Spleen (tissue), 11 donors: Measurements from ENCODE around the gene GOLGA3. TPM values are rescaled to one million over a fixed set of nuclear protein-coding genes. Genes with fewer than 3 reads are reported as not detected.
A peak's percentile ranks its signal among the peaks of the same experiment; 100 is the strongest.

Experiments used
- DNase-seq: peaks from one replicate; pipeline ENCODE4 v3.0.0-alpha.2; 2020
- H3K27ac ChIP-seq, 8 donors: fragments of 200-600 bp; sonication (generic) in 7 of 8; 1 replicate in 4 of 8; 2 replicates in 4 of 8; pipeline versions ENCODE4 v1.5.0 to v1.8.0; 2016 to 2021; ENCODE audit warnings: inconsistent platforms in 4 of 8, mild to moderate bottlenecking in 4 of 8, moderate library complexity in 1 of 8
- H3K27me3 ChIP-seq, 7 donors: fragments of 200-600 bp; sonication (generic) in 6 of 7; replicated peaks in 1 of 7; 1 replicate in 4 of 7; 2 replicates in 3 of 7; pipeline versions ENCODE4 v1.5.0 to v1.8.0; 2016 to 2021; ENCODE audit warnings: inconsistent platforms in 3 of 7, mild to moderate bottlenecking in 1 of 7
- H3K36me3 ChIP-seq, 6 donors: fragments of 200-600 bp; sonication (generic) in 5 of 6; 1 replicate in 4 of 6; 2 replicates in 2 of 6; pipeline versions ENCODE4 v1.5.0 to v1.8.0; 2016 to 2021; ENCODE audit warnings: inconsistent platforms in 2 of 6
- H3K4me1 ChIP-seq, 6 donors: fragments of 200-600 bp; sonication (generic) in 5 of 6; 1 replicate in 3 of 6; 2 replicates in 3 of 6; pipeline versions ENCODE4 v1.5.0 to v1.8.0; 2016 to 2021; ENCODE audit warnings: inconsistent platforms in 3 of 6
- H3K4me3 ChIP-seq, 8 donors: fragments of 200-600 bp; sonication (generic) in 7 of 8; 1 replicate in 4 of 8; 2 replicates in 4 of 8; pipeline versions ENCODE4 v1.5.0 to v1.8.0; 2016 to 2021; ENCODE audit warnings: inconsistent platforms in 4 of 8, mild to moderate bottlenecking in 4 of 8, moderate library complexity in 2 of 8
- H3K9me3 ChIP-seq, 8 donors: fragments of 200-600 bp; sonication (generic) in 7 of 8; 1 replicate in 4 of 8; 2 replicates in 4 of 8; pipeline versions ENCODE4 v1.5.0 to v1.8.0; 2016 to 2021; ENCODE audit warnings: inconsistent platforms in 4 of 8
- CTCF ChIP-seq, 11 experiments: fragments of 200-600 bp in 7 of 11; fragments of 450-650 bp in 4 of 11; sonication (generic) in 4 of 11; IDR thresholded peaks in 8 of 11; conservative IDR thresholded peaks in 3 of 11; 1 replicate in 7 of 11; 2 replicates in 4 of 11; pipeline versions ENCODE4 v1.4.0 to v1.8.0; 2016 to 2021; ENCODE audit warnings: antibody characterized with exemption in 11 of 11, inconsistent platforms in 4 of 11, mild to moderate bottlenecking in 1 of 11
- POLR2A ChIP-seq, 3 donors: fragments of 450-650 bp; IDR thresholded peaks; one replicate each; pipeline ENCODE4 v1.5.1; 2017; ENCODE audit warnings: antibody characterized with exemption in 3 of 3, mild to moderate bottlenecking in 1 of 3
- POLR2AphosphoS5 ChIP-seq, 3 donors: sonication (generic); formaldehyde crosslinking; IDR thresholded peaks; one replicate each; pipeline ENCODE4 v1.5.1; 2017; ENCODE audit warnings: antibody characterized with exemption in 3 of 3
- WGBS, 5 donors: extraction: QIAGEN DNeasy Blood & Tissue Kit in 3 of 5; methylation state at CpG; one replicate each; pipeline versions ENCODE4 v1.1.5 to v1.1.7; 2013 to 2018; 5-methylcytosine and 5-hydroxymethylcytosine counted together
- intact Hi-C: fragments of 100-400 bp; cut with DNase I; formaldehyde crosslinking; loops from one replicate; pipeline ENCODE4 v1.15.0; 2023; ENCODE audit warnings: low total_unique reads
- polyA plus RNA-seq, 3 donors: library from polyadenylated mRNA; stranded (reverse); fragments of 200-250 nt; gene quantifications; one replicate each; pipeline ENCODE4 v1.2.1, GENCODE V29; 2013
- total RNA-seq, 7 donors: library from RNA; depleted of rRNA in 3 of 7; stranded (reverse); fragments of >200 nt in 3 of 7; fragmentation: NEBNext Ultra II Directional in 4 of 7; extraction: Animal tissue kit (Norgen Biotek cat#: 25700) in 4 of 7; gene quantifications; one replicate each; pipeline versions ENCODE4 v1.1.0 to v1.2.1, GENCODE V29; 2016 to 2021
- donor health status: healthy with polysubstance abuse.
- donor health status: DM: no; HTN: no; CAD: no; lungs with moderate emphysema.
- donor health status: DM: no; HTN: no; CAD: no.
- donor health status: Bipolar disorder and iron deficiency.
- donor health status: healthy.
- donor health status: DM: no; HTN: no; CAD: no.
- donor health status: DM: yes; HTN: yes; CAD: no.

GOLGA3 gene
- total and polyA plus RNA-seq, 10 donors, result 6.8 to 80.9 (median 52.0) TPM

- peak overlapping the region in 1 of 8 donors; percentile 46 for H3K4me3 ChIP-seq
- H3K36me3 ChIP-seq, result peaks cover 6 to 98% (median 80%) of the 10 kb centered on the region in 6 donors
- WGBS, 5 donors, result 82 to 96% (median 86%) methylated on average over 5 to 11 of the region's 11 CpGs
- TF ChIP-seq CTCF (IDR thresholded peaks at IDR 0.05 in 8 of 11, conservative IDR thresholded peaks at IDR 0.05 in 3 of 11) (no peak), POLR2AphosphoS5 (IDR thresholded peaks at IDR 0.05) (peak in 1 of 3 donors; percentile 2), POLR2A (IDR thresholded peaks at IDR 0.05) (no peak)
- intact Hi-C loops, result no loop called here
- peaks cover 0 to 9% (median 0%) of the 10 kb centered on the region in 6 donors for H3K4me1 ChIP-seq
- H3K27ac ChIP-seq, result peak overlapping the region in 5 of 8 donors; percentile 48 to 83 (median 72)
- no peaks in the 10 kb centered on the region for H3K9me3 ChIP-seq
- no peaks in the 10 kb centered on the region for H3K27me3 ChIP-seq
- DNase-seq, result no peak
These were observed 98.3 kb downstream of the GOLGA3 start for GRCh38 chr12:132730353-132730752.

- no peak for DNase-seq
- TF ChIP-seq CTCF (IDR thresholded peaks at IDR 0.05 in 8 of 11, conservative IDR thresholded peaks at IDR 0.05 in 3 of 11) (no peak), POLR2AphosphoS5 (IDR thresholded peaks at IDR 0.05) (peak in 1 of 3 donors; percentile 51)
- WGBS, 5 donors, result 72 to 87% (median 75%) methylated on average over 24 of the region's 24 CpGs
- Histone ChIP-seq H3K27me3 (no peaks in the 10 kb centered on the region), H3K27ac (peak overlapping the region in 7 of 8 donors; percentile 58 to 83 (median 72)), H3K4me1 (peaks cover 0 to 9% (median 0%) of the 10 kb centered on the region in 6 donors), H3K4me3 (peak overlapping the region in 2 of 8 donors; percentile 30 to 46), H3K36me3 (peaks cover 6 to 98% (median 80%) of the 10 kb centered on the region in 6 donors), H3K9me3 (no peaks in the 10 kb centered on the region)
- intact Hi-C loops, result no loop called here
These were observed 98.9 kb downstream of the GOLGA3 start for GRCh38 chr12:132729541-132730320.

GRCh38 chr12:132728502-132728901 lies 100.2 kb downstream of the GOLGA3 start:
- intact Hi-C loops, result no loop called here
- TF ChIP-seq POLR2AphosphoS5 (IDR thresholded peaks at IDR 0.05) (no peak), POLR2A (IDR thresholded peaks at IDR 0.05) (no peak), CTCF (IDR thresholded peaks at IDR 0.05 in 8 of 11, conservative IDR thresholded peaks at IDR 0.05 in 3 of 11) (no peak)
- Histone ChIP-seq H3K4me1 (peaks cover 0 to 9% (median 0%) of the 10 kb centered on the region in 6 donors), H3K4me3 (no peak overlapping the region), H3K36me3 (peaks cover 6 to 98% (median 80%) of the 10 kb centered on the region in 6 donors), H3K9me3 (no peaks in the 10 kb centered on the region), H3K27ac (peak overlapping the region in 1 of 8 donors; percentile 33), H3K27me3 (no peaks in the 10 kb centered on the region)
- 85 to 95% (median 94%) methylated on average over 6 to 7 of the region's 7 CpGs for WGBS, 5 donors
- DNase-seq, result no peak

- no peak overlapping the region for H3K27ac ChIP-seq
- H3K36me3 ChIP-seq, result peaks cover 9 to 98% (median 89%) of the 10 kb centered on the region in 6 donors
- DNase-seq, result no peak
- intact Hi-C loops, result no loop called here
- no peaks in the 10 kb centered on the region for H3K27me3 ChIP-seq
- TF ChIP-seq POLR2A (IDR thresholded peaks at IDR 0.05), result no peak
- TF ChIP-seq CTCF (IDR thresholded peaks at IDR 0.05 in 8 of 11, conservative IDR thresholded peaks at IDR 0.05 in 3 of 11), result no peak
- peak in 1 of 3 donors; percentile 36 for TF ChIP-seq POLR2AphosphoS5 (IDR thresholded peaks at IDR 0.05)
- no peaks in the 10 kb centered on the region for H3K9me3 ChIP-seq
- H3K4me3 ChIP-seq, result no peak overlapping the region
- peaks cover 0 to 9% (median 0%) of the 10 kb centered on the region in 6 donors for H3K4me1 ChIP-seq
- 93 to 96% (median 95%) methylated on average over 36 to 37 of the region's 37 CpGs for WGBS, 5 donors
These were observed 101.4 kb downstream of the GOLGA3 start for GRCh38 chr12:132727091-132727794.
